ENCODE results near the gene SIRT6. TPM values are rescaled to one million over a fixed set of nuclear protein-coding genes. Genes with fewer than 3 reads are reported as not detected.

SIRT6 gene
- total and polyA plus RNA-seq, 2 donors (not counting 1 experiment from before 2014, with no cell fraction given): 27.8 to 82.2 TPM

DNA sequence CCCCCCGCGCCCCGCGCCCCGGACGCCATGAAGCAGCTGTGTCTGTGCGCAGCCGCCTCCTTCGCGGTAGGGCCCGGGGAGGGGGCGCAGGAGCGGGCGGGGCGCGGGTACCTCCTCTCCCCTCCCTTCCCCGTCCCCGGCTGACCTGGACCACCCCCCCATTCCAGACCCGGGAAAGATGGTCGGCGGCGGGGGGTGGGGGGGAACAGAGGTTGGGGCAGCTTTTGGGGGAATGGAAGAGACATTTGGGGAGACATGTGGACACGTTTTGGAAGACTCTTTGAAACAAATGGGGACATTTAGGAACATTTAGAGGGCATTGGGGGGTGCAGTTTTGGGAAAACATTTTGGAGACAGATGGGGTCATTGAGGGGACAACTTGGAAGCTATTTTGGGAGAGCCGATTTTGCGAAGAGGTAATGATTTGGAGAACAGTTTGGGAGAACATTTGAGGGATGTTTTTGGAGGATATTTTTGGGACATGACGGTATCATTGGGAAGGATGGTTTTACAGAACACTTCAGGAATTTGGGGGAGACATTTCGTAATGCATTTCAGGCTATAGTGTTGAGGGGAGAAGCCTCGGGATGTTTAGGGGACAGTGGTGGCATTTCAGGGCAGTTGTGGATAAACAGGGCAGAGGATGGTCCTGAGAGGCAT is 16.2 kb upstream of the SIRT6 start:
- no peak for ATAC-seq (ENCODE audit: low read depth)
- Histone ChIP-seq H3K4me3 (ENCODE audit: control extremely low read depth in 1 of 5, extremely low read depth in 1 of 5, insufficient read depth in 1 of 5, low read depth in 2 of 5, low read length in 4 of 5) (no peak overlapping the region), H3K27me3 (replicated peaks in 1 of 4; ENCODE audit: control extremely low read depth in 1 of 4, control insufficient read depth in 3 of 4, insufficient read depth in 4 of 4, low read length in 3 of 4) (peaks cover 2 to 47% (median 22%) of the 10 kb centered on the region in 4 experiments), H3K4me1 (ENCODE audit: control insufficient read depth in 2 of 2, insufficient read depth in 2 of 2, low read length in 2 of 2) (peaks cover 6 to 13% of the 10 kb centered on the region in 2 donors), H4K20me1 (ENCODE audit: control insufficient read depth, insufficient read depth, low read length, poor library complexity, severe bottlenecking) (no peaks in the 10 kb centered on the region), H3K9me3 (ENCODE audit: control extremely low read depth in 1 of 3, control insufficient read depth in 2 of 3, insufficient read depth in 1 of 3, low read length in 2 of 3) (peaks cover 0 to 9% (median 0%) of the 10 kb centered on the region in 3 donors), H3K79me2 (ENCODE audit: control insufficient read depth, insufficient read depth, low read length) (no peaks in the 10 kb centered on the region), H3K9ac (ENCODE audit: low read length) (no peak overlapping the region), H3K4me2 (replicated peaks; ENCODE audit: low read depth, low read length, poor library complexity, severe bottlenecking) (no peak overlapping the region), H3K36me3 (replicated peaks in 1 of 2; ENCODE audit: control extremely low read depth in 1 of 2, control insufficient read depth in 1 of 2, extremely low read depth in 1 of 2, insufficient read depth in 2 of 2, low read length in 1 of 2) (no peaks in the 10 kb centered on the region), H2AFZ (ENCODE audit: insufficient read depth, low read depth, low read length, poor library complexity, severe bottlenecking) (no peak overlapping the region), H3K27ac (ENCODE audit: low read length in 2 of 2) (no peak overlapping the region)
- H3K4me1 Mint-ChIP-seq: peaks cover 15% of the 10 kb centered on the region
- no peak overlapping the region for H3K27ac Mint-ChIP-seq
- H3K27me3 Mint-ChIP-seq: peaks cover 34% of the 10 kb centered on the region
- H3K9me3 Mint-ChIP-seq (ENCODE audit: insufficient read depth): no peaks in the 10 kb centered on the region
- no peak overlapping the region for H3K4me3 Mint-ChIP-seq
- POLR2A ChIA-PET: no interaction called here
- 20% methylated on average over 12 of the region's 28 CpGs for WGBS (ENCODE audit: insufficient coverage)
- intact Hi-C loops (cut with micrococcal nuclease): no loop called here
- CTCF ChIA-PET: no interaction called here
- TF ChIP-seq, protein P1, sequence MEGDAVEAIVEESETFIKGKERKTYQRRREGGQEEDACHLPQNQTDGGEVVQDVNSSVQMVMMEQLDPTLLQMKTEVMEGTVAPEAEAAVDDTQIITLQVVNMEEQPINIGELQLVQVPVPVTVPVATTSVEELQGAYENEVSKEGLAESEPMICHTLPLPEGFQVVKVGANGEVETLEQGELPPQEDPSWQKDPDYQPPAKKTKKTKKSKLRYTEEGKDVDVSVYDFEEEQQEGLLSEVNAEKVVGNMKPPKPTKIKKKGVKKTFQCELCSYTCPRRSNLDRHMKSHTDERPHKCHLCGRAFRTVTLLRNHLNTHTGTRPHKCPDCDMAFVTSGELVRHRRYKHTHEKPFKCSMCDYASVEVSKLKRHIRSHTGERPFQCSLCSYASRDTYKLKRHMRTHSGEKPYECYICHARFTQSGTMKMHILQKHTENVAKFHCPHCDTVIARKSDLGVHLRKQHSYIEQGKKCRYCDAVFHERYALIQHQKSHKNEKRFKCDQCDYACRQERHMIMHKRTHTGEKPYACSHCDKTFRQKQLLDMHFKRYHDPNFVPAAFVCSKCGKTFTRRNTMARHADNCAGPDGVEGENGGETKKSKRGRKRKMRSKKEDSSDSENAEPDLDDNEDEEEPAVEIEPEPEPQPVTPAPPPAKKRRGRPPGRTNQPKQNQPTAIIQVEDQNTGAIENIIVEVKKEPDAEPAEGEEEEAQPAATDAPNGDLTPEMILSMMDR (IDR thresholded peaks at IDR 0.05): no peak
- no peak for TF ChIP-seq EZH2 (IDR thresholded peaks at IDR 0.05; ENCODE audit: borderline replicate concordance, insufficient read depth, low read depth, low read length, poor library complexity, severe bottlenecking)
- DNase-seq: no peak

DNA sequence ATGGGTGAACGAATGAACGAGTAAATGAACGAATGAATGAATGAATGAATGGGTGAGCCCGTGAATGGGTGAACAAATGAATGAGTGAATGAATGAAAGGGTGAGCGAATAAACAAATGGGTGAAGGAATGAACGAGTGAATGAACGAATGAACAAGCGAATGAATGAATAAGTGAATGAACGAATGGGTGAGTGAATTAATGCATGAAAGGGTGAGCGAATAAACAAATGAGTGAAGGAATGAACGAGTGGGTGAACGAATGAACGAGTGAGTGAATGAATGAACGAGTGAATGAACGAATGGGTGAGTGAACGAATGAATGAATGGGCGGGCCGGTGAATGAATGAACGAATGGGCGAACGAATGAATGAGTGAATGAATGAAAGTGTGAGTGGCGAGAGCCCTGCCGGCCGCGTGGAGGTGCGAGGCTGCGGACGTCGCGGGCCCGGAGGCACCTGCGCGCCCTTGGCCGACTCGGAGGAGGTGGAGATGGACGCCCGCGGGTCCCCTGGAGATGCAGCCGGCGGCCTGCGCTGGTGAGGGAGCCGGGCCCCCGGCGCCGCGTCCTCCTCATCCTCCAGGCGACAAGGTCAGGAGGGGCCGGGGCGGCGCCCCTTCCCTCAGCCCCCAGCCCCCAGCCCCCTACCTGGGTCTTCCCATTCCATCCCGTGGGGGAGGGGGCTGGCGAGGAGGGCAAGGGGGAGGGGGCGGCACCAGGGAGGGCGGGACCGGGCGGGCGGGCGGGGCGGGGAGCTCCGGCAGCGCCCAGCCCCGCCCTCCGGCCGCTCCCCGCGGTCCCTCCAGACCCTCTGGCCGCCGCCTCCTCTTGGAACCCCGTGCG is 15.5 kb upstream of the SIRT6 start:
- POLR2A ChIA-PET: no interaction called here
- Histone ChIP-seq H3K4me1 (ENCODE audit: control insufficient read depth in 2 of 2, insufficient read depth in 2 of 2, low read length in 2 of 2) (peaks cover 6 to 13% of the 10 kb centered on the region in 2 donors), H3K9me3 (ENCODE audit: control extremely low read depth in 1 of 3, control insufficient read depth in 2 of 3, insufficient read depth in 1 of 3, low read length in 2 of 3) (peaks cover 0 to 9% (median 0%) of the 10 kb centered on the region in 3 donors), H3K79me2 (ENCODE audit: control insufficient read depth, insufficient read depth, low read length) (no peaks in the 10 kb centered on the region), H4K20me1 (ENCODE audit: control insufficient read depth, insufficient read depth, low read length, poor library complexity, severe bottlenecking) (no peaks in the 10 kb centered on the region), H3K9ac (ENCODE audit: low read length) (no peak overlapping the region), H3K4me2 (replicated peaks; ENCODE audit: low read depth, low read length, poor library complexity, severe bottlenecking) (peak overlapping the region; percentile 24), H3K27ac (ENCODE audit: low read length in 2 of 2) (no peak overlapping the region), H2AFZ (ENCODE audit: insufficient read depth, low read depth, low read length, poor library complexity, severe bottlenecking) (no peak overlapping the region), H3K4me3 (ENCODE audit: control extremely low read depth in 1 of 5, extremely low read depth in 1 of 5, insufficient read depth in 1 of 5, low read depth in 2 of 5, low read length in 4 of 5) (no peak overlapping the region), H3K36me3 (replicated peaks in 1 of 2; ENCODE audit: control extremely low read depth in 1 of 2, control insufficient read depth in 1 of 2, extremely low read depth in 1 of 2, insufficient read depth in 2 of 2, low read length in 1 of 2) (no peaks in the 10 kb centered on the region), H3K27me3 (replicated peaks in 1 of 4; ENCODE audit: control extremely low read depth in 1 of 4, control insufficient read depth in 3 of 4, insufficient read depth in 4 of 4, low read length in 3 of 4) (peaks cover 2 to 52% (median 24%) of the 10 kb centered on the region in 4 experiments)
- H3K27ac Mint-ChIP-seq: no peak overlapping the region
- peaks cover 15% of the 10 kb centered on the region for H3K4me1 Mint-ChIP-seq
- H3K27me3 Mint-ChIP-seq: peaks cover 38% of the 10 kb centered on the region
- no peak for DNase-seq
- no peak for ATAC-seq (ENCODE audit: low read depth)
- no peaks in the 10 kb centered on the region for H3K9me3 Mint-ChIP-seq (ENCODE audit: insufficient read depth)
- CTCF ChIA-PET: no interaction called here
- intact Hi-C loops (cut with micrococcal nuclease): no loop called here
- WGBS (ENCODE audit: insufficient coverage): 20% methylated on average over 60 of the region's 70 CpGs
- H3K4me3 Mint-ChIP-seq: no peak overlapping the region
- no peak for TF ChIP-seq EZH2 (IDR thresholded peaks at IDR 0.05; ENCODE audit: borderline replicate concordance, insufficient read depth, low read depth, low read length, poor library complexity, severe bottlenecking)
- TF ChIP-seq, protein P1 (IDR thresholded peaks at IDR 0.05): no peak
